Measurements from ENCODE around the gene ARFIP1.

GRCh38 chr4:152805071-152805650 lies 25.4 kb downstream of the ARFIP1 start:
- TF ChIP-seq ZNF274 (IDR thresholded peaks at IDR 0.05; ENCODE audit: low read depth, low read length), result no peak
- no peak for TF ChIP-seq SUZ12 (IDR thresholded peaks at IDR 0.05; ENCODE audit: extremely low read depth, insufficient read depth, insufficient read length)
